ENCODE results near the gene PHC3. TPM values are rescaled to one million over a fixed set of nuclear protein-coding genes. Genes with fewer than 3 reads are reported as not detected.

PHC3 gene
- total RNA-seq, 2 experiments from 2014 or later: 40.6 to 89.7 TPM

DNA sequence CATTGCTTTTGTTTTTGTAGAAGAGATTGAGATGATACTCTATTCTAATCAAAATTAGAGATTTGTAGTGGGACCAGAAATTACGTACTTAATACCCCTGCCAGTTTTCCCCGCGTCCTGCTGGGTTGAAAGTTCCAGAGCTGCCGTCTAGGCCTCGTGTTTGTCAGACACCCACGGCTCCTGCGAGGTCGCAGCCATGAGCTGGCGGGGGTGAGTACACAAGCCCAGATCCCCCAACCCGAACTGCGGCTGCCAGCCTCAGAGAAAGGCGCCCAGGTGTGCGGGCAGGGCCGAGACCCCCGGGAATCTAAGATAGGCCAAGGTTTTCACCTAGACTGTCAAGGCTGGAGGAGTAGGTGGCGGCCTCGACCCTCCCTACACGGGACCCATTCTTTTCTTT lies 117.4 kb downstream of the PHC3 start:
- ChIA-PET POLR2A (interaction anchor here (0.6 to 3.9 kb wide), 9 partner anchors 11 to 130 kb away, joined by 3 to 26 read pairs (median 5); no protein-coding TSS in a partner anchor), CTCF (ENCODE audit: unreplicated experiment) (interaction anchor here (1.5 kb wide), 1 partner anchor 15 kb away, joined by 3 read pairs; no protein-coding TSS in a partner anchor)
- H3K36me3 ChIP-seq (ENCODE audit: insufficient read depth, low read length): peaks cover 62% of the 10 kb centered on the region
- peak overlapping the region; percentile 94 for H3K27ac ChIP-seq (ENCODE audit: low read depth, low read length, poor library complexity, severe bottlenecking)
- no peak overlapping the region for H2AFZ ChIP-seq (ENCODE audit: low read length)
- H3K4me2 ChIP-seq (ENCODE audit: low read length): peak overlapping the region; percentile 73
- intact Hi-C loops (cut with micrococcal nuclease; ENCODE audit: unreplicated experiment): no loop called here
- no peak for DNase-seq (ENCODE audit: low spot score)
- no peaks in the 10 kb centered on the region for H3K9me2 ChIP-seq (ENCODE audit: insufficient read depth, low read length)
- no peaks in the 10 kb centered on the region for H3K9me3 ChIP-seq (ENCODE audit: low read length)
- H3K4me3 ChIP-seq (ENCODE audit: low read depth, low read length, poor library complexity, severe bottlenecking): peak overlapping the region; percentile 16
- no peaks in the 10 kb centered on the region for H4K20me1 ChIP-seq (ENCODE audit: insufficient read depth, low read length)
- peaks cover 44% of the 10 kb centered on the region; the same call in 1 of the 2 replicates for H3K79me2 ChIP-seq (ENCODE audit: insufficient read depth, low read depth, low read length)
- peaks cover 49% of the 10 kb centered on the region for H3K4me1 ChIP-seq (ENCODE audit: insufficient read depth, low read length, poor library complexity, severe bottlenecking)
- BruUV-seq (replicated peaks): no TSS peak
- TF ChIP-seq, protein P1, sequence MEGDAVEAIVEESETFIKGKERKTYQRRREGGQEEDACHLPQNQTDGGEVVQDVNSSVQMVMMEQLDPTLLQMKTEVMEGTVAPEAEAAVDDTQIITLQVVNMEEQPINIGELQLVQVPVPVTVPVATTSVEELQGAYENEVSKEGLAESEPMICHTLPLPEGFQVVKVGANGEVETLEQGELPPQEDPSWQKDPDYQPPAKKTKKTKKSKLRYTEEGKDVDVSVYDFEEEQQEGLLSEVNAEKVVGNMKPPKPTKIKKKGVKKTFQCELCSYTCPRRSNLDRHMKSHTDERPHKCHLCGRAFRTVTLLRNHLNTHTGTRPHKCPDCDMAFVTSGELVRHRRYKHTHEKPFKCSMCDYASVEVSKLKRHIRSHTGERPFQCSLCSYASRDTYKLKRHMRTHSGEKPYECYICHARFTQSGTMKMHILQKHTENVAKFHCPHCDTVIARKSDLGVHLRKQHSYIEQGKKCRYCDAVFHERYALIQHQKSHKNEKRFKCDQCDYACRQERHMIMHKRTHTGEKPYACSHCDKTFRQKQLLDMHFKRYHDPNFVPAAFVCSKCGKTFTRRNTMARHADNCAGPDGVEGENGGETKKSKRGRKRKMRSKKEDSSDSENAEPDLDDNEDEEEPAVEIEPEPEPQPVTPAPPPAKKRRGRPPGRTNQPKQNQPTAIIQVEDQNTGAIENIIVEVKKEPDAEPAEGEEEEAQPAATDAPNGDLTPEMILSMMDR (conservative IDR thresholded peaks at IDR 0.05; ENCODE audit: low read length): no peak
- no peak for TF ChIP-seq EZH2phosphoT487 (IDR thresholded peaks at IDR 0.05; ENCODE audit: borderline replicate concordance, low read depth, low read length)

DNA sequence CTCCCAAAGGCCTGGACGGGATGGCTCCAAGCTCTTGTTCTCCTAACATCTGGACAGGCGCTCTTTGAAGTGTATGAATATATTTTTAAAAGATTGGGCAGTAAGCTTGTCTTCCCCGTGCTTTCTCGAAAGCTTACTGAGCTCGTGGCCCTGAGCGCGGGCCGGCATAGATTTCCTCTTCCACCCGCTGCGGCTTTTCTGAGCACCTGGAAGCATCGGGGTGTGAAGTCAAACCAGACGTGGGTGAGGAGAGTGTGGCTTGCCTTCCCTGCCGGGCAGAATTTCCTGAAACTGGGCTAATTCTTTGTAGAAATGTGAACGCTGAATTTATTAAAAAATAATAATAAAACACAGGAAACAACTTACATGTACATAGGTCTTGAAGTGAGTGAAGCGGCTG lies 117.8 kb downstream of the PHC3 start:
- no peak for TF ChIP-seq EZH2phosphoT487 (IDR thresholded peaks at IDR 0.05; ENCODE audit: borderline replicate concordance, low read depth, low read length)
- TF ChIP-seq, protein P1 (conservative IDR thresholded peaks at IDR 0.05; ENCODE audit: low read length): no peak
- Histone ChIP-seq H3K4me2 (ENCODE audit: low read length) (peak overlapping the region; percentile 73), H3K9me3 (ENCODE audit: low read length) (no peaks in the 10 kb centered on the region), H3K79me2 (ENCODE audit: insufficient read depth, low read depth, low read length) (peaks cover 48% of the 10 kb centered on the region; the same call in 1 of the 2 replicates), H4K20me1 (ENCODE audit: insufficient read depth, low read length) (no peaks in the 10 kb centered on the region), H3K9me2 (ENCODE audit: insufficient read depth, low read length) (no peaks in the 10 kb centered on the region), H3K27ac (ENCODE audit: low read depth, low read length, poor library complexity, severe bottlenecking) (peak overlapping the region; percentile 94), H3K4me3 (ENCODE audit: low read depth, low read length, poor library complexity, severe bottlenecking) (peak overlapping the region; percentile 41), H3K4me1 (ENCODE audit: insufficient read depth, low read length, poor library complexity, severe bottlenecking) (peaks cover 54% of the 10 kb centered on the region), H2AFZ (ENCODE audit: low read length) (no peak overlapping the region), H3K36me3 (ENCODE audit: insufficient read depth, low read length) (peaks cover 57% of the 10 kb centered on the region)
- intact Hi-C loops (cut with micrococcal nuclease; ENCODE audit: unreplicated experiment): no loop called here
- ChIA-PET CTCF (ENCODE audit: unreplicated experiment) (interaction anchor here (1.5 kb wide), 1 partner anchor 15 kb away, joined by 3 read pairs; no protein-coding TSS in a partner anchor), POLR2A (interaction anchor here (0.6 to 3.9 kb wide), 8 partner anchors 11 to 131 kb away, joined by 3 to 26 read pairs (median 5); no protein-coding TSS in a partner anchor)
- TSS peak; percentile 3 for BruUV-seq (replicated peaks)
- DNase-seq (ENCODE audit: low spot score): peak; percentile 90

DNA sequence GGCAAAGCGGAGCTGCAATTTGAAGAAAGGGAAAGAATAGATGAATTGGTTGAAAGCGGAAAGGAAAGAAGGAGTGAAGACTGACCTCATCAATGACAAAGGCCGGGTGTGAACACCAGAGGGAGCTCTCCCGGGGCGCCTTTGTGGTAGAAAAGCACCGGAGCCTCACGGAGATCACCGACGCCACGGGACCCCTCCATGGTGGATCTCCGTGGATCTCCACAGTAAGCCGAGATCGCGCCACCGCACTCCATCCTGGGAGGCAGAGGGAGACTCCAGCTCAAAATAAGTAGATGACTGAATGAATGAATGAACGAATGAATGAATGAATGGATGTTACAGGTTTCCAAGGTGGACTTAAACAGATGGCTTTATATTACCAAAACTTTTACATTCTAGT lies 118.8 kb downstream of the PHC3 start:
- peak overlapping the region; percentile 94 for H3K27ac ChIP-seq (ENCODE audit: low read depth, low read length, poor library complexity, severe bottlenecking)
- peaks cover 63% of the 10 kb centered on the region for H3K4me1 ChIP-seq (ENCODE audit: insufficient read depth, low read length, poor library complexity, severe bottlenecking)
- no peaks in the 10 kb centered on the region for H4K20me1 ChIP-seq (ENCODE audit: insufficient read depth, low read length)
- no peak overlapping the region for H2AFZ ChIP-seq (ENCODE audit: low read length)
- intact Hi-C loops (cut with micrococcal nuclease; ENCODE audit: unreplicated experiment): no loop called here
- peak overlapping the region; percentile 73; the same call in 1 of the 2 replicates for H3K4me2 ChIP-seq (ENCODE audit: low read length)
- no TSS peak for BruUV-seq (replicated peaks)
- H3K79me2 ChIP-seq (ENCODE audit: insufficient read depth, low read depth, low read length): peaks cover 57% of the 10 kb centered on the region; the same call in 1 of the 2 replicates
- H3K36me3 ChIP-seq (ENCODE audit: insufficient read depth, low read length): peaks cover 52% of the 10 kb centered on the region
- H3K9me3 ChIP-seq (ENCODE audit: low read length): no peaks in the 10 kb centered on the region
- TF ChIP-seq EZH2phosphoT487 (IDR thresholded peaks at IDR 0.05; ENCODE audit: borderline replicate concordance, low read depth, low read length): no peak
- TF ChIP-seq, protein P1 (conservative IDR thresholded peaks at IDR 0.05; ENCODE audit: low read length): peak; percentile 69
- no peak for DNase-seq (ENCODE audit: low spot score)
- H3K9me2 ChIP-seq (ENCODE audit: insufficient read depth, low read length): no peaks in the 10 kb centered on the region
- CTCF ChIA-PET (ENCODE audit: unreplicated experiment): interaction anchor here (0.5 kb wide), 1 partner anchor 228 kb away, joined by 3 read pairs; no protein-coding TSS in a partner anchor
- POLR2A ChIA-PET: interaction anchor here (0.6 to 3.9 kb wide), 7 partner anchors 10 to 306 kb away, joined by 3 to 26 read pairs (median 5); no protein-coding TSS in a partner anchor
- H3K4me3 ChIP-seq (ENCODE audit: low read depth, low read length, poor library complexity, severe bottlenecking): no peak overlapping the region

Data from OCI-LY7 (cell line).